HepG2 (cell line): ENCODE data around the gene TARBP2. TPM values are rescaled to one million over a fixed set of nuclear protein-coding genes. Genes with fewer than 3 reads are reported as not detected.

ENCODE experiments used
- ATF6 ChIP-seq: sonication (generic); formaldehyde crosslinking; conservative IDR thresholded peaks from 2 replicates; pipeline ENCODE4 v1.4.0; 2020; ENCODE audit warnings: missing genetic modification reagents
- CHCHD3 ChIP-seq: sonication (generic); formaldehyde crosslinking; IDR thresholded peaks from 2 replicates; pipeline ENCODE4 v1.8.0; 2022; ENCODE audit warnings: mild to moderate bottlenecking, missing genetic modification reagents, moderate library complexity
- DRAP1 ChIP-seq: IDR thresholded peaks from 2 replicates; pipeline ENCODE4 v1.6.1; 2016; ENCODE audit warnings: missing genetic modification reagents, missing compliant biosample characterization
- HOXA9 ChIP-seq: sonication (generic); formaldehyde crosslinking; IDR thresholded peaks from 2 replicates; pipeline ENCODE4 v1.8.1; 2022; ENCODE audit warnings: missing genetic modification reagents, mild to moderate bottlenecking, moderate library complexity, borderline replicate concordance
- KDM5B ChIP-seq: sonication (generic); formaldehyde crosslinking; IDR thresholded peaks from 2 replicates; pipeline ENCODE4 v1.4.0; 2020; ENCODE audit warnings: missing genetic modification reagents, mild to moderate bottlenecking, borderline replicate concordance
- NCOA2 ChIP-seq: sonication (generic); formaldehyde crosslinking; IDR thresholded peaks from 2 replicates; pipeline ENCODE4 v1.8.0; 2022; ENCODE audit warnings: inconsistent platforms
- PRMT3 ChIP-seq: sonication (generic); formaldehyde crosslinking; IDR thresholded peaks from 2 replicates; pipeline ENCODE4 v1.8.1; 2022; ENCODE audit warnings: low read depth, mild to moderate bottlenecking, moderate library complexity, missing genetic modification reagents, borderline replicate concordance
- REL ChIP-seq: sonication (generic); formaldehyde crosslinking; conservative IDR thresholded peaks from 2 replicates; pipeline ENCODE4 v1.8.0; 2022; ENCODE audit warnings: mild to moderate bottlenecking, missing genetic modification reagents, moderate library complexity
- RELA ChIP-seq: sonication (generic); formaldehyde crosslinking; IDR thresholded peaks from 2 replicates; pipeline ENCODE4 v1.4.0; 2020; ENCODE audit warnings: missing genetic modification reagents
- SCMH1 ChIP-seq: sonication (generic); formaldehyde crosslinking; IDR thresholded peaks from 2 replicates; pipeline ENCODE4 v1.9.0; 2021; ENCODE audit warnings: missing genetic modification reagents, mild to moderate bottlenecking, borderline replicate concordance
- SKI ChIP-seq: fragments of 450-650 bp; IDR thresholded peaks from one replicate; pipeline ENCODE4 v1.6.1; 2018; ENCODE audit warnings: mild to moderate bottlenecking; ENCODE audit not compliant: partially characterized antibody
- SOX6 ChIP-seq, 2 experiments: fragments of 450-650 bp in 1 of 2; sonication (generic) in 1 of 2; formaldehyde crosslinking in 1 of 2; IDR thresholded peaks; 2 replicates each; pipeline versions ENCODE4 v1.4.0 to v1.6.1; 2017 to 2020; ENCODE audit warnings: antibody characterized with exemption in 1 of 2, mild to moderate bottlenecking in 1 of 2, missing genetic modification reagents in 1 of 2
- ZFP37 ChIP-seq: sonication (generic); formaldehyde crosslinking; IDR thresholded peaks from 2 replicates; pipeline ENCODE4 v1.4.0; 2020; ENCODE audit warnings: missing genetic modification reagents, borderline replicate concordance
- ZFYVE20 ChIP-seq: sonication (generic); formaldehyde crosslinking; IDR thresholded peaks from 2 replicates; pipeline ENCODE4 v1.8.0; 2023; ENCODE audit warnings: low read depth, mild to moderate bottlenecking, moderate library complexity, missing genetic modification reagents, borderline replicate concordance
- ZNF138 ChIP-seq: sonication (generic); formaldehyde crosslinking; IDR thresholded peaks from 2 replicates; pipeline ENCODE4 v1.5.0; 2020; ENCODE audit warnings: mild to moderate bottlenecking, low read depth, missing genetic modification reagents
- ZNF740 ChIP-seq: sonication (generic); formaldehyde crosslinking; IDR thresholded peaks from 2 replicates; pipeline ENCODE4 v1.4.0; 2020; ENCODE audit warnings: missing genetic modification reagents
- ZNF792 ChIP-seq: IDR thresholded peaks from 2 replicates; pipeline ENCODE4 v1.6.1; 2016
- ZSCAN21 ChIP-seq: sonication (generic); formaldehyde crosslinking; IDR thresholded peaks from 2 replicates; pipeline ENCODE4 v1.8.0; 2022; ENCODE audit warnings: mild to moderate bottlenecking, missing genetic modification reagents, moderate library complexity, borderline replicate concordance
- ZSCAN31 ChIP-seq: sonication (generic); formaldehyde crosslinking; IDR thresholded peaks from 2 replicates; pipeline ENCODE4 v1.5.0; 2020; ENCODE audit warnings: low read depth, mild to moderate bottlenecking, missing genetic modification reagents
- ZUFSP ChIP-seq: sonication (generic); formaldehyde crosslinking; IDR thresholded peaks from 2 replicates; pipeline ENCODE4 v1.9.0; 2021; ENCODE audit warnings: missing genetic modification reagents, mild to moderate bottlenecking, borderline replicate concordance
- polyA plus RNA-seq, 8 experiments: library from polyadenylated mRNA; depleted of rRNA in 3 of 8; stranded (reverse) in 7 of 8; unstranded in 1 of 8; fragments of >200 nt; fragmentation: Illumina TruSeq in 4 of 8; extraction: Trizol in 4 of 8; gene quantifications; 2 replicates each; pipeline versions ENCODE4 v1.2.1 to v1.2.3, GENCODE V29; 2011 to 2016; ENCODE audit warnings: low read depth in 4 of 8, missing spikeins in 1 of 8, mixed read lengths in 1 of 8; ENCODE audit not compliant: insufficient read depth in 1 of 8
- total RNA-seq, 5 experiments: library from RNA; depleted of rRNA; stranded (reverse); fragments of >200 nt; fragmentation: Illumina TruSeq; extraction: Trizol; gene quantifications; 2 replicates each; pipeline ENCODE4 v1.2.3, GENCODE V29; 2016; ENCODE audit warnings: low read depth in 1 of 5
- TF ChIP-seq, protein P1 (sequence below): sonication (generic); formaldehyde crosslinking; IDR thresholded peaks from 2 replicates; pipeline ENCODE4 v1.4.0; 2020; ENCODE audit warnings: mild to moderate bottlenecking, missing genetic modification reagents
- TF ChIP-seq, protein P2 (sequence below): sonication (generic); formaldehyde crosslinking; IDR thresholded peaks from 2 replicates; pipeline ENCODE4 v1.5.0; 2020; ENCODE audit warnings: missing genetic modification reagents

The TARBP2 gene
- total and polyA plus RNA-seq, 2 of the 13 experiments (the other 11 are each of a cell fraction or from before 2014, with no cell fraction given), result 47.0 to 55.5 TPM

DNA sequence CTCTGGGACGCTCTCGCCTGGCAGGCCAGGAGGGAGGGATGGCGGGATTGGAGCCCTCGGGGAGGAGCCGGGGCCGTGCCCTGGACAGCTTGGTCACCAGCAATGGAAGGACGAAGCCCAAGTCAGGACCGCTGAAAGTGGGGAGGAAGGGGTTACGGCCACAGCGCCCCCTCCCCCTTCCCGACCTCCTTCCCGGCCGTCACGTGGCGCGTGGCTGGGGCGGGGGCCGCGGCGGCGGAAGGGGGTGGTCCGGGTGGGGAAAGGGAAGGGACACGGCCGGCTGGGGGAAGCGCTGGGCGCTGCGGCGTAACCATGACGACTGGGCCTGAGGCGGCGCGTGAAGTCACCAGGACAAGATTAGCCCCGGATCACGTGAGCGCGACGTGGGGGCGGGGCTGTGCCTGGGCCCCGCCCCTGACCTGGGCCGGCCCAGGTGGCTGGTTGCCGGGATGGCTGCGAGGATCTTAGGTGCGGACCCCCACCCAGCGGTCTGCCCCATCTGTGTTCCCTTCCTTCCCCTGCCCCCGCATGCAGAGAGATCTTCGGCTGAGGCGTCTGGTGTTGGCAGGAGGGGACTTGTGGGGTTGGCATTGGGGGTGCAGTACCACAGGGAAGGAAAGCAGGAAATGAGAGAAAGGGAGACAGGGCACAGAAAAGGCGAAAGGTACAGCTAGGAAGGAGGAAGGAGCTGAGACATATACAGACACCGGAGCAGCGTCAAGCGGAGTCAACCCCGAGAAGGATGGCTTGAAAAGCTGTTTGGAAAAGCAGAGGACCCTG lies 8.1 kb upstream of the TARBP2 start (continued):
- TF ChIP-seq DRAP1 (CRISPR knock-in tag) (no peak), ZNF740 (no peak; the same call in 1 of the 2 replicates), SKI (no peak), ZUFSP (CRISPR knock-in tag) (no peak), ATF6 (no peak), ZFP37 (CRISPR knock-in tag) (no peak), NCOA2 (peak; percentile 46; the same call in 1 of the 2 replicates), CHCHD3 (CRISPR knock-in tag) (no peak), KDM5B (CRISPR knock-in tag) (peak; percentile 53; the same call in 1 of the 2 replicates), ZSCAN21 (no peak), RELA (CRISPR knock-in tag) (no peak), ZSCAN31 (CRISPR knock-in tag) (no peak), SCMH1 (no peak), PRMT3 (no peak), HOXA9 (CRISPR knock-in tag) (no peak), ZFYVE20 (no peak), ZNF792 (CRISPR knock-in tag) (no peak), SOX6 (IDR thresholded peaks at IDR 0.05) (no peak), SOX6 (CRISPR knock-in tag; IDR thresholded peaks at IDR 0.05) (0 out of 2 replicates have a peak, but pooled peaks have one; percentile 23), ZNF138 (CRISPR knock-in tag) (no peak), REL (0 out of 2 replicates have a peak, but pooled peaks have one; percentile 54)
- TF ChIP-seq, protein P1, sequence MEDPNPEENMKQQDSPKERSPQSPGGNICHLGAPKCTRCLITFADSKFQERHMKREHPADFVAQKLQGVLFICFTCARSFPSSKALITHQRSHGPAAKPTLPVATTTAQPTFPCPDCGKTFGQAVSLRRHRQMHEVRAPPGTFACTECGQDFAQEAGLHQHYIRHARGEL (CRISPR knock-in tag), result 0 out of 2 replicates have a peak, but pooled peaks have one; percentile 66
- TF ChIP-seq, protein P2, sequence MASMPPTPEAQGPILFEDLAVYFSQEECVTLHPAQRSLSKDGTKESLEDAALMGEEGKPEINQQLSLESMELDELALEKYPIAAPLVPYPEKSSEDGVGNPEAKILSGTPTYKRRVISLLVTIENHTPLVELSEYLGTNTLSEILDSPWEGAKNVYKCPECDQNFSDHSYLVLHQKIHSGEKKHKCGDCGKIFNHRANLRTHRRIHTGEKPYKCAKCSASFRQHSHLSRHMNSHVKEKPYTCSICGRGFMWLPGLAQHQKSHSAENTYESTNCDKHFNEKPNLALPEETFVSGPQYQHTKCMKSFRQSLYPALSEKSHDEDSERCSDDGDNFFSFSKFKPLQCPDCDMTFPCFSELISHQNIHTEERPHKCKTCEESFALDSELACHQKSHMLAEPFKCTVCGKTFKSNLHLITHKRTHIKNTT, result no peak
